GM18499 (cell line): Measurements from ENCODE around the gene FEN1.

Experiments used
- ATAC-seq: cut with Tn5 transposase; IDR thresholded peaks from one replicate; pipeline ENCODE4 v1.9.1; 2021; ENCODE audit warnings: moderate number of reproducible peaks; ENCODE audit not compliant: insufficient read depth, unreplicated experiment

Gene FEN1

GRCh38 chr11:61838501-61838900, 45.8 kb downstream of the FEN1 start:
- ATAC-seq, result no peak

GRCh38 chr11:61838921-61839320, 46.2 kb downstream of the FEN1 start:
- ATAC-seq, result no peak

- ATAC-seq, result no peak
Measured at GRCh38 chr11:61839742-61840141, 47.0 kb downstream of the FEN1 start.

- ATAC-seq, result no peak
Measured at GRCh38 chr11:61840371-61840770, 47.7 kb downstream of the FEN1 start.

GRCh38 chr11:61841636-61842527, 49.2 kb downstream of the FEN1 start:
- no peak for ATAC-seq

GRCh38 chr11:61842528-61842820, 49.8 kb downstream of the FEN1 start:
- ATAC-seq, result no peak

GRCh38 chr11:61844909-61845565, 52.3 kb downstream of the FEN1 start:
- ATAC-seq, result no peak

- ATAC-seq, result no peak
Measured at GRCh38 chr11:61846362-61847020, 53.8 kb downstream of the FEN1 start.
